Pulmonary artery endothelial cell (primary cell): ENCODE data around the gene ETNPPL. TPM values are rescaled to one million over a fixed set of nuclear protein-coding genes. Genes with fewer than 3 reads are reported as not detected.
"Not testable (repeated sequence)": the region's sequence is repeated elsewhere in the genome, so short reads cannot be mapped to it uniquely, and the experiment has no call there.

Experiments
- DNase-seq: peaks from one replicate; pipeline ENCODE4 v3.0.0-alpha.2; 2011; ENCODE audit warnings: low read depth, low spot score
- total RNA-seq: library from RNA; depleted of rRNA; stranded (reverse); fragments of >200 nt; gene quantifications from 2 replicates; pipeline ENCODE4 v1.2.3, GENCODE V29; 2014

Gene ETNPPL
- total RNA-seq, 1 donor from 2014 or later: 0.07 TPM

DNA sequence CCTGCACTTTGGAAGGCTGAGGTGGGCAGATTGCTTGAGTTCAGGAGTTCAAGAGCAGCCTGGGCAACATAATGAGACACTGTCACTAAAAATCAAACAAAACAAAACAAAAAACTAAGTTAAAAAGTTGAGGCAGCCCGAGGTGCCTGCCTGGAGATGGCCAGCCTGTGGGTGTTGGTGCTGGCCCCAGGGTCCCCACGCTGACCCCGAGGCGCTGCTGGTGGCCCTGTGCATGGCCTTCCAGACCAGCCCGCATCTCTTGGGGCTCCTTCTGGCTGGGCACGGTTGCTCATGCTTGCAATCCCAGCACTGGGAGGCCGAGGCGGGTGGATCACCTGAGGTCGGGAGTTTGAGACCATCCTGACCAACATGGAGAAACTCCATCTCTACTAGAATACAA is 4.4 kb downstream of the ETNPPL start:
- no peak for DNase-seq

DNA sequence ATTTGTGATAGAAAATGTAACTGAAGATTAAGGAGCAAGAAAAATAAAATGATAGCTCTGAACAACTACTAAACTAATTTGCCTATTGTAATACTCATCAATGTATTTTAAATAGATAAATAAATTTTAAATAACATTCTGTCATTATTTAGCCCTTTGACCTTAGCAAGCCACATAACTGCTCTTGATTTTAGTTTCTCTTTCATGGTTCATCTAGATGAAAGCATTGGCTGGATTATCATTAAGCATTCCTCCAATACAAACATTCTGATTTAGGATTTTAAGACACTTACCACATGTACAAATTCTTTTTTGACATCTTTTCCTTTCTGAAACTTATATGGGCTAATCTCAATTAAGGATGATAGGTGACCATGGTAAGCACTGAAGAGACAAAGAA is 8.5 kb downstream of the ETNPPL start:
- DNase-seq: no peak

DNA sequence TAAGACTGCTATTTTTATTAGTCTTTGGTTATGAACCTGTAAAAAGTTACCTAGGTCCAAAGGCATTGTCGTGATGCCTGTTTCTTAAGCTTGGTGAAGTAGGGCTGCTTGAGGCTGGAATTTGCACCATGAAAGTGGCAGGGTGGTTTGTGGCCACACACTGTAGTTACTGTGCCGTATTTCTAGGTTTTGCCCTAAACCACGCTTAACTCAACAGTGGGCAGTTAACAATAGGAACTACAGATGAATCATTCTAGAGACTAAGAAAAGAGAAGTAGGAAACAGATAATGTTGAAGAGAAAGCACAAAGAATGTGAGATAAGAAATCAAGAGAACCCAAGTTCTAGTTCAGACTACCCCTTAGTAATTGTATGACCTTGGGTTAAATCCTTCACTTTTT is 11.5 kb downstream of the ETNPPL start:
- DNase-seq: no peak

DNA sequence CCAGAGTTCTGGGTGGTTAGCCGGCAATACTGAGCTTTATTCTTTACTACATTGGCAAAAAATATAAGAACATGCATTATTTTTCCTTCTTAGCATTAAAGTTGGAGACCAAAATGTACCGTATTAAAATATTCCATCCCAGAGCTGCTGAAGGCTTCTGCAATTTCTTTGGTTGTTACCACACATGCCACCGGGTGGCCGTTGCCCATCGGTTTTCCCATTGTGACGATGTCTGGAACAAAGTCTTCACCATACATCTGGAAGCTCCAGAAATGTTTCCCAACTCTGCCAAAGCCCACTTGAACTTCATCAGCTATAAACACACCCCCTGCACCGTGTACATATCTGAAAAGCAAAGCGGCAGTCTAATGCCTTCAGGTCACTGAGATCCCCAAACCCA is 13.7 kb downstream of the ETNPPL start:
- DNase-seq: no peak

DNA sequence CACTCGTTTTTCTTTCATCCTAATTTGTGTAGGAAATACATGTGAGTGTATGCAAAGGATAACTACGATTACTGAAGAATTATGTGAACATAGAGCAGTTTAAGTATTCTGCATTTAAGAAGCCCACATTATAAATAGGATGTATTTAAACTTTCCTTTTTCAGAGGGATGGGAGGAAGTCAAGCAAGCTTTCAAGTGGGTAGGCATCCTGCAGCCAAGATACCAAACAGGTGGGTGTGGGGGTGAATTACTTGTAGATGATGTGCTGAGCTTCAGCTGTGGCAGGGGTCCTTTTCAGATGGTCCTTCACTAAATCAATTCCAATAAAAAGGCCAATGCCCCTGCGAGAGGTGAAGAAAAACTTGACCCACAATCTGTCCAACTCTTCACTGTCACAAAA is 16.3 kb downstream of the ETNPPL start:
- no peak for DNase-seq

DNA sequence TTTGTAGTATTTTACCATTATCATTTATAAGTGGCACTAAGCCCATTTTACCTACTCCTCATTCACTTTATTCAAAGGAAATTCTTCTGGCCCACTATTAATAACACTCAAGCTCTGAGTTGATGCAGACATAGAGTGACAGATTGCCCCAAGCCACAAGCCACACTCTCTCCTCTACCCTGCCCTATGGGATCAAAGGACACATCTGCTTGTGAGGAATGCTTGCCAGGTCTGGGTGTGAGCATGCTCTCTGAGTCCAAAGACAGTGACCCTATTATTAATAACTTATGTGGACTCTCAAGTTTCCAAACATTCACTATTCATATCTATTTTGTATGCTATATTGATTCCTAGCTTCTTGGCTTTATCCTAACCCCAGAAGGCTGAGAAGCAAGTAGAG is 18.5 kb downstream of the ETNPPL start:
- no peak for DNase-seq

DNA sequence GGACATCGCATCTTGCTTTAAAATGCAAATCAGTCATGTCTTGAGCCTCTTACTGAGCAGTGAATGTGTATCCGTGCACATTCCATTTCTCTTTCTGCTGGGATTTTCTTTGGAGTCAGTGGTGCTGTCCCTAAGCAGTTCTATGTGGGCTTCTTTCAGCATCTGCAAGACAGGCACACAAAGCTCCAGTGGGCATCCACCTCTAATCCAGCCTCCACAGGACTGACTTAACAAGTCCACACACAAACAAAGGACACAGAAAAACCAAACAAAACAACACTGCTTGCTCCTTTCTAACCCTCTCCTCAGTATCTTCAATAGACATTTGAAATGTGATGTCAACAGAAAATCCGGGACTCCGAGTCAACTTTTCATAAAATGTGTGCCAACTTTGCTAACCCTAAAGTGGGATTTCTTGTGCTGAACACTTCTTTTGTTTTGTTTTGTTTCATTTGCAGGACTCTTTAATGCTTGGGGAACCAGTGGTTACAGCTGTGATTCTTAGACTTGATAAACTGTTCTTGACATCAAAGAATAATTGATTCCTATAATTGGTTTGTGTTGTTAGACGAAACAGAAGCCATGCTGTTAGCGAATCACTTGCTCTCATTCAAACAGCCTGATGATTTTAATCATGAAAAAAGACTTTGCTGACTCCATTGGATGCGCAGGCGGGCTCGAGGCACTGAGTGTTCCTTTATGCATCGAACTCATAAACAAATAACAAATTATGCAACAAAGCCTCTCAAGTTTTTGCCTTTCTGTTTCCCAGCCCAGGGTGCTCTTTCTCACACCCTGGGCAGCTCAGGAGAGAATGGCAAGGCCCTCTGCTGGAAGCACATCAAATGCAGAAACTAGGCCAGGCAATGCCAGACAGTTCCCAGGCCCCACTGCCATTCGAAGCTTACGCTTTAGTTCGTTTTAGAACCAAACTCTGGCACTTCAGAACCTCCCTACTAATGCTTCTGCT is 20.1 kb downstream of the ETNPPL start:
- no peak for DNase-seq

DNA sequence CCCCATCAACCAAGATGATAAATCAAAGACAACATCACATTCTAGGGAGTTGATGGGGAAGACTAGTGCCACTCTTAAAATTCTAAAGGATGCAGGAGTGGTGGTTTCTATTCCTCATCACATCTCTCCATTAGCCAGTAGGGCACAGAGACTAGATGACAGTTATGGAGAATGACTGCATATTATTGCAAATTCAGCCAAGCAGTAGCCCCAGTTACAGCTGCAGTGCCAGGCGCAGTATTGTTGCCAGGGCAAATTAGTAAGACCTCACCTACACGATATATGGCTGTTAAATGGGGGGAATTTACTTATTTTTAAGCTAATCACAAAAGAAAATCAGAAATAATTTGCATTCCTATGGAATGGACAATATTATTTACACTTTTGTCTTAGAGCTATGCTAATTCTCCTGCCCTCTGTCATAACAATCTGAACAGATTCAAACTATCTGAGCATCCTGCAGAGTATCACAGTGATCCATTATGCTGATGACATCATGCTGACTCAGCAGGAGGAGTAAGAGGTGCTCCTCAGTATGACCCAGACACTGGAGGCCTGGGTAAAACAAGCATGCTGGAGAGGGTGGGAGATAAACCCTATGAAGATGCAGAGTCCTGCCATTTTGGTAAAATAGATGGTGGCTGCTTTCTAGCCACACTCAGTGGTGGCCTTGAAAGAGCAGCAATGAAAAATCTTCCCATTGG is 24.7 kb downstream of the ETNPPL start:
- no peak for DNase-seq

DNA sequence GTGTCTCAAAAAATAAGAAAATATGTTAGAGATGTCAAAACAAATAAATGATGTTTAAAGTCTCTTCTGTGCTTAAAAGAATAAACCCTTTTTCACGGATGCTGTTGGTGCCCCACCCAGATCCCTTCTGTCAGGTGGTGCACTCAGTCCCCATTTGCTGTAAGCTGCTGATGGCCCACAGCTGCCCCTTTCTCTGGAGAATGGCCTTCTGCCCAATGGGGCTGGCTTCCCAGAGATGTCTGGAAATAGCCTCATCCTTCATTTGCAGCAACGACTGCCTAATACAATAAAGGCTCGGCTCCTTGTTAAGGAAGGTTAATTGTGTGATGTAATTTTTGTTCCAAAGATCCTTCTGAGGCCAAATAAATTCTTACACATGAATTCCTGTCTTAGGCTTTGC is 31.8 kb downstream of the ETNPPL start:
- DNase-seq: no peak

DNA sequence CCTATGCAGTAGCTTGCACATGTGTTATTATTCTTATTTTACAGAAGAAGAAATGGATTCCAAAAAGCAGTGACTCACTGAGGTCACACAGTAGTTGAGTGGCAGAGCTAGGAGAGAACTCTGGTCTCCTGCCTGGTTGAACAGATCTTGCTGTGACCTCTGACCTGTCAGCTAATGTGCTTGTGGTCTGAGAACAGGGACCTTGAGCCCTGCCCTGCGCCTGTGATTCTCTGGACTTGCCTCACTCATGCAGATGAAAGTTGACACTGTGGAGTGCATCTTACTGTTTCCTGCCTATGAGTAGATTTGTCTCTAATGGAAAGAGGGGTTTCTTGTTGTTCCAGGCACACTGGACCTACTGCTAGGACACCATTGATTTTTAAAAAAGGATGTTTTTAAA is 32.3 kb downstream of the ETNPPL start:
- no peak for DNase-seq

DNA sequence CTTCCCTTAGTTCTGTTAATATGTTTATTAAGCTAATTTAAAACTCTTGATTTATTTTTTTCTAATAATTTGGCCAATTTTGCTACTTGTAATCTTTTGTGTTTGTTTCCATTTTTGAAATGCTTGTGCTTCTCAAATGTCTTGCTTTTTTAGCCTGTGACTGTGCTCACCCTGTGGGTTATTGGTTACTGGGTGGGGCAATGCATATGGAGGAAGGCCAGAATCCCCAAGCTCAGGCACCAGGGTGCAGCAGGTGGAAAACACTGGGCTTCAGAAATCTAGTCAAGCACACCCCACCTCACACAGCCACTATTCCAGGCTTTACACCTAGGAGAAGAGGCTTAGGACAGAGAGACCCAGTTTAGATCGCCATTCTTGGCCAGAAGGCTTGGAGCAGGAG is 33.1 kb downstream of the ETNPPL start:
- no peak for DNase-seq

DNA sequence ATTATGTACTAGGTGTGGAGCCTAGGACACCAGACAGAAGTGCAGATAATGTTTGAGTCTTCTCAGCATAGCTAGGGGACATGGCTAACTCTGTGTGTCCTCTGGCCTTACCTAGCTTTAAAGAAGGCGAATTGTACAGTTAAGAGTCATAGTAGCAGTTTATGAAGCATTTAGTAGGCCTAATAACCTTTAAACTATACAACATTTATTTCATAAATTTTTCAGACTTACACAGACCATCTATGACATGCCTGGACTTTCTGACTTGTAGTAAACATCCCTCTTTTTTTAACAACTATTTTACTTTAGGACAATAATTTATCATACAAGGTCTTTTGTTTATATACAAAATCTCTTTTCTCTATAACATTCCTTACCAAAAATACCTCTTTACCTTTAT is 37.4 kb downstream of the ETNPPL start:
- DNase-seq: no peak

DNA sequence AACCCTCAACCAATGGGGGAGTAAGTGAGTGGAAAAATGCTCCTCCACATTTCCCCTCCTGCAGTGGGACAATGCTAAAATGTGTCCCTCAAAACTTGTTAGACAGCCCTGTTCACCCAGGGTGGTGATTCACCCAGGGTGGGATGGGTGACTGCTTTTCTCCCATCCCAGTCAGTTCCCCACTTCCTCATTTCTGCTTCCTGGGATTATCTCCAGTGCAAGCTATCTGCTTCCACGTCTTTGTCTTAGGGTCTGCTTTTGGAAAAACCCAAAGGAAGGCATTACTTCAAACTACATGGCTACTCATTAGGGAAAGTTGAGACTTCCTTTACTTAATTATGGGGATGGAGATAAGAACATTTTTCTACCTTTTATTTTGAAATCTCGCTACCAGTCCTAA is 45.5 kb downstream of the ETNPPL start:
- DNase-seq: no peak

DNA sequence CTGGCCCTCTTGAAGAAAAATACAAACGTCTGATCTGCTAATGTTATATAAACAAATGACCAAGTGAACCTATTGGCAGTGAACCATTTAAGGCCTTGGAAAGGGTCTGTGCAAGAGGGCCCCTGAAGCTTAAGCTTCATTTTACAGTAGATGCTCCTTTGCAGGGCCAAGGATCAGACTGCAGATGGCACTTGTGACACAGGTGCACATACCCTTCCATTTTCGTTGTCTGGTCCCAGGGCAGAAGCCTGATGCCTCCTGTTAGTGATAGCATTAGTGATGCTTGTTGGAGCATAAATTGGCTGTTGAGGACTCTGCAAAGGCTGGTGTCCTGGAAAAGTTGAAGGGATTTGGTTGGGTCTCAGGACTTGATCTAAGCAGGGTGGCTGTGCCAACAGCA is 46.5 kb downstream of the ETNPPL start:
- no peak for DNase-seq

DNA sequence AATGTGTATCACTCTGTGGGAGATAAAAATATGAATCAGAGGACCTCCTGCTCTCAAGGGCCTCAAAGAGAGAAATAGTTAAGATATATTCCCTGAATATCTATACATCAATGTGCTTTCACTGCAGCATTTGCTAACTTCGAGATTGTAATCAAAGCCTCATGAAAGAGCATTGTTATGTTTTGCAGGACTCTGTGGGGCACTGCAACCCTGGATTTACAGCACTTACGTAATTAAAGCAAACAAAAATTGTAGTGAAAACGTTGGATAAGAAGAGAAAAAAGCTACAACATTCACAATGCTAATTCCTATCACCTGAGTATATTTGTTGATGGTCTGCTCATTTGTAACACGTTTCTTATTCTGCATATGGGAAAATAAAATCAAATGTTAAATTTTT is 48.0 kb downstream of the ETNPPL start:
- DNase-seq: no peak

DNA sequence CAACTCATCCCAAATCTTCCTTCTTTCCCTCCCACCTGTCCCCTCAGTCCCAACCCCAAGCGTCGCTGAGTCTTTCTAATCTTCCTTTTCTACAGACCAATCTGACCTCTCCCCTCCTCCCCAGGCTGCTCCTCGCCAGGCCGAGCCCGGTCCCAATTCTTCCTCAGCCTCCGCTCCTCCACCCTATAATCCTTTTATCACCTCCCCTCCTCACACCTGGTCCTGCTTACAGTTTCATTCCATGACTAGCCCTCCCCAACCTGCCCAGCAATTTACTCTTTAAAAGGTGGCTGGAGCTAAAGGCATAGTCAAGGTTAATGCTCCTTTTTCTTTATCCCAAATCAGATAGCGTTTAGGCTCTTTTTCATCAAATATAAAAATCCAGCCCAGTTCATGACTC is 52.3 kb downstream of the ETNPPL start:
- not testable (repeated sequence) for DNase-seq

DNA sequence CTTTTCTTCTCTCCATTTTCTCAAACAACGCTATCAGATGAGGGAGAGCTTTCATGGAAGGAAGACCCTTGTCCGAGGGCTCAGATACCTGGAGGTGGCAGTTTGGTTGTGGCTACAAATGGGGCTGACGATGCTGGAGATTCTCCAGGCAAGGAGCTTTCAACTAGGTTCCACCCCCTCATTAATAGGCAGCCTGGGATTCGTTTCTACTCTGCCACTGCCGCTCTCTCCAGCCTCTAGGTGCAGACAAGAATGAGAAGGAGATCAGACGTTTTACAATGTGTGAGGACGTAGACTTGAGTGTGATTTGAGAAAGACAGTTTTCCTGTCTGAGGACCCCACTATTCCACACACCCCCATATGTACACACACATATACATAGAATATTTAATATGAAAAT is 53.1 kb downstream of the ETNPPL start:
- DNase-seq: no peak

DNA sequence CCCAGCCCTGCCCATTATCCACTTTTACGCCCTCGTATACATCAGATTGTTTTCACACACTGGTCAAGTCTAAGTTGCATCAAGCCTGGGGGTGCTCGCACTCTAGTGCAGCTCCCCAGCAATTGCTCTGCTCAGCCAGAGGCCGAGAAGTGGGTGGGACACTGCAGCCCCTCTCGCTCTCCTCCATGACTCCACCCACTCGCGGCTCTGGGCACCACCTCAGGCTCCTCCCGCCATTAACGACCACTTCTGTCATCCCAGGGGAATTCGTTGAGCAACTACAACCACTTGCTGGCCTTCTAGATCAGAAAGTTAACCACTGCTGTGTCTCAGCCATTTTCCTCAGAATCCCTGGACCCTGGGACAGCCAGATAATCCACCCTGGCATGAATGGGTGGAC is 53.6 kb downstream of the ETNPPL start:
- no peak for DNase-seq

DNA sequence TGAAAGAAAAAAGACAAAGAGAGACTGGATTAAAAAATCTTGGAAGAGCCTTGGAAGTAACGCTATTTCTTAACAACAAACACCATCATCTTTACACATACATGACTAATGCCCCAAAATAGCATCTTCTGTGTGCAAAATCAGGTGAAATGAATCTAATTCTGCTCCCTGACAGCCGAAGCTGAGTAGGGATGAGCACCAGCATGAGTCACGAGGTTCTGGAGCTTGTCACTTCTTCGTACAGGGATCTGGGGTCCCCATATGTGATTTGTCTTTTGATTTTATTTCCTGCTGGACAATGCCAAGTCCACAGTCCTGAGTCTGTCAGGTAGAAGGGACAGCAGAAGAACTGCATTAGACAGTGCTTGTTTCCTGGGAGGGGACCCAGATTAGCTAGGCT is 56.6 kb downstream of the ETNPPL start:
- DNase-seq: no peak

DNA sequence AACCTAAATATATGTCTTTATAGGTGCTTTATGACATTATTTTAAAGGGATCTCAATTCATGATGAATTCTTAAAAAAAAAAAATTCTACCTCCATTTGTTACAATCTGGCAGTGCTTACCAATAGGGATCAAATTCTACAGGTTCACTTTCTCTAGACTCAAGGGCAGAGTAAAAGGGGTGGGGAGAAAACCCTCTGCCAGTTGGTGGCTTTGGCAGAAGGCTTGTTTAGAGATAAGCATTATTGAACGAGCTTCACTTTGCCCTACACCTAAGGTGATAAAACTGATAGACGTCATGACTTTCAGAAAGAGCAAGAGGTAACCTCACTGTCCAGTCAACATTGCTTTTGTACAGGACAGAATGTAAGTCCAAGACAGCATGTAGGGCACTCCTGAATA is 58.9 kb downstream of the ETNPPL start:
- no peak for DNase-seq

DNA sequence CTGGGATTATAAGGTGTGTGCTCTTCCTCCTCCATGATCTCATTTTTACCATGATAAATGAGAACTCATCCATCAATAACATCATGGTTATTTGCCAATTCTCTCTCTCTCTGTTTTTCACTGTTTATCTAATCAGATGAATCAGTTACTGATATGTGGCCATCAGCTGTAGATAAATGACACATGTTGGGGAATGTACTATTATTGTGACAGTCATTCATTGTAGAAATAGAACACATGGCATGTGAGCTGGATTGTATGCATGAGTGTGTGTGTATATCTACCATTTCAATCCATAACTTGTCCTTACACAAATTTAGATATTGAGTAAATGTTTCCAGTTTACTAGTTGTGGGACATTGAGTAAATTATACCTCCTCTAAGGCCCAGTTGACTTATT is 59.5 kb downstream of the ETNPPL start:
- DNase-seq: no peak

DNA sequence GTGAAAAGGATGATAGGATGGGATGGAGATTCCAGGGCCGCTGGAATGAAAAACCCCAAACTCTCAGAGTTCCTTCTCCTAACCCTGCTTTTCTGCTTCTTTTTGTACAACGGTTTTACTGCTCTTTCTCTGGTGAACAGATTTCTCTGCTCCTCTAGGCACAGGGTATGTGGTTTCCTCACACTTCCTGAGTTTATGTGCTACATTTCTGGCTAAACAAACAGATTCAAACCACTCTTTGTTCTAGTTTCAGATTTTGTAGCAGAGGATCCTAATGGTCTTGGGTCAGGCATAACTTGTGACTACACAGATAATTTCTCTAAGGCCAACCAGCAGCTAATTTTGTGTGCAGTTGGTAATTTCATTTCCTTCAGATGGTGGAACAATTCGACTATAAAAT is 59.9 kb downstream of the ETNPPL start:
- no peak for DNase-seq
